Tibial nerve (tissue), 4 donors: ENCODE results near the gene TBC1D22B. TPM values are rescaled to one million over a fixed set of nuclear protein-coding genes. Genes with fewer than 3 reads are reported as not detected.

Experiments used
- DNase-seq, 2 donors: peaks; one replicate each; pipeline ENCODE4 v3.0.0-alpha.2; 2019; ENCODE audit warnings: low spot score in 2 of 2
- H3K27ac ChIP-seq, 4 donors: fragments of 200-600 bp; sonication (generic) in 3 of 4; one replicate each; pipeline ENCODE4 v1.5.1; 2017 to 2019; ENCODE audit warnings: mild to moderate bottlenecking in 1 of 4
- H3K27me3 ChIP-seq, 2 donors: fragments of 200-600 bp; sonication (generic) in 1 of 2; one replicate each; pipeline versions ENCODE4 v1.5.1 to v1.6.0; 2017 to 2019
- H3K36me3 ChIP-seq, 3 donors: fragments of 200-600 bp; sonication (generic); one replicate each; pipeline ENCODE4 v1.5.1; 2018 to 2019
- H3K4me1 ChIP-seq, 4 donors: fragments of 200-600 bp; sonication (generic) in 3 of 4; one replicate each; pipeline ENCODE4 v1.5.1; 2017 to 2019
- H3K4me3 ChIP-seq, 4 donors: fragments of 200-600 bp; sonication (generic) in 3 of 4; one replicate each; pipeline ENCODE4 v1.5.1; 2017 to 2019; ENCODE audit warnings: mild to moderate bottlenecking in 1 of 4, moderate library complexity in 1 of 4
- H3K9me3 ChIP-seq, 4 donors: fragments of 200-600 bp; sonication (generic) in 3 of 4; one replicate each; pipeline ENCODE4 v1.5.1; 2017 to 2019
- EP300 ChIP-seq, 2 donors: sonication (generic); formaldehyde crosslinking; IDR thresholded peaks; one replicate each; pipeline ENCODE4 v1.6.1; 2017; ENCODE audit warnings: antibody characterized with exemption in 2 of 2, mild to moderate bottlenecking in 1 of 2
- POLR2A ChIP-seq, 2 donors: fragments of 450-650 bp; IDR thresholded peaks; one replicate each; pipeline ENCODE4 v1.6.1; 2017; ENCODE audit warnings: antibody characterized with exemption in 2 of 2, mild to moderate bottlenecking in 2 of 2, moderate library complexity in 2 of 2
- WGBS, 2 donors: methylation state at CpG; one replicate each; pipeline ENCODE4 v1.1.5; 2018; 5-methylcytosine and 5-hydroxymethylcytosine counted together
- total RNA-seq, 4 donors: library from RNA; depleted of rRNA; stranded (reverse); fragments of >200 nt; gene quantifications; one replicate each; pipeline ENCODE4 v1.1.0, GENCODE V29; 2016
- TF ChIP-seq, protein P1 (sequence below), 5 experiments: fragments of 200-600 bp in 3 of 5; fragments of 450-650 bp in 2 of 5; sonication (generic) in 3 of 5; IDR thresholded peaks; one replicate each; pipeline ENCODE4 v1.5.1; 2016 to 2019; ENCODE audit warnings: antibody characterized with exemption in 5 of 5, mild to moderate bottlenecking in 3 of 5, moderate library complexity in 2 of 5

TBC1D22B gene
- total RNA-seq, 4 donors from 2014 or later, result 5.1 to 9.4 (median 7.7) TPM

DNA sequence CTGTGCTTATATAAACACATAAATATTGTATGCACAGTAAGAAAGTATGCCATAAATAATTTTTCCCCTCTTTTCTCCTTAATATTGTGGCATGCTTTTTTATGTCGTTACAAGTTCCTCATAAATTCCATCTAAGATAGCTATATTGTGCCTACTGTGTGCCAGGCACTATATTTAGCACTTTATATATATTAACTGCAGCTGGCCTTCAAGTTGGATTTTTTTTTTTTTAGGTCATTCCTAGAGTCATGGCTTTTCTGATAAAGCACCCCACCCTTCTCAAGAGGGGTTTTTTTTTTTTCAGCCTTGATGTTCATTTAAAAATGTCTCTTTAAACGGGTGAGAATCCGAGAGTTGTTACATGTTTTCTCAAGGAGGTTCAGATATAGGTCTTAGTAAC lies 53.4 kb downstream of the TBC1D22B start:
- no peak for DNase-seq
- H3K36me3 ChIP-seq, result peaks cover 0 to 36% (median 0%) of the 10 kb centered on the region in 3 donors
- H3K27me3 ChIP-seq, result no peaks in the 10 kb centered on the region
- no peaks in the 10 kb centered on the region for H3K9me3 ChIP-seq
- H3K27ac ChIP-seq, result no peak overlapping the region
- 71 to 80% methylated on average over 3 of the region's 3 CpGs for WGBS, 2 donors
- H3K4me3 ChIP-seq, result no peak overlapping the region
- H3K4me1 ChIP-seq, result peaks cover 0 to 8% (median 0%) of the 10 kb centered on the region in 4 donors
- no peak for TF ChIP-seq EP300 (IDR thresholded peaks at IDR 0.05)
- TF ChIP-seq, protein P1, sequence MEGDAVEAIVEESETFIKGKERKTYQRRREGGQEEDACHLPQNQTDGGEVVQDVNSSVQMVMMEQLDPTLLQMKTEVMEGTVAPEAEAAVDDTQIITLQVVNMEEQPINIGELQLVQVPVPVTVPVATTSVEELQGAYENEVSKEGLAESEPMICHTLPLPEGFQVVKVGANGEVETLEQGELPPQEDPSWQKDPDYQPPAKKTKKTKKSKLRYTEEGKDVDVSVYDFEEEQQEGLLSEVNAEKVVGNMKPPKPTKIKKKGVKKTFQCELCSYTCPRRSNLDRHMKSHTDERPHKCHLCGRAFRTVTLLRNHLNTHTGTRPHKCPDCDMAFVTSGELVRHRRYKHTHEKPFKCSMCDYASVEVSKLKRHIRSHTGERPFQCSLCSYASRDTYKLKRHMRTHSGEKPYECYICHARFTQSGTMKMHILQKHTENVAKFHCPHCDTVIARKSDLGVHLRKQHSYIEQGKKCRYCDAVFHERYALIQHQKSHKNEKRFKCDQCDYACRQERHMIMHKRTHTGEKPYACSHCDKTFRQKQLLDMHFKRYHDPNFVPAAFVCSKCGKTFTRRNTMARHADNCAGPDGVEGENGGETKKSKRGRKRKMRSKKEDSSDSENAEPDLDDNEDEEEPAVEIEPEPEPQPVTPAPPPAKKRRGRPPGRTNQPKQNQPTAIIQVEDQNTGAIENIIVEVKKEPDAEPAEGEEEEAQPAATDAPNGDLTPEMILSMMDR (IDR thresholded peaks at IDR 0.05), result no peak
- no peak for TF ChIP-seq POLR2A (IDR thresholded peaks at IDR 0.05)

DNA sequence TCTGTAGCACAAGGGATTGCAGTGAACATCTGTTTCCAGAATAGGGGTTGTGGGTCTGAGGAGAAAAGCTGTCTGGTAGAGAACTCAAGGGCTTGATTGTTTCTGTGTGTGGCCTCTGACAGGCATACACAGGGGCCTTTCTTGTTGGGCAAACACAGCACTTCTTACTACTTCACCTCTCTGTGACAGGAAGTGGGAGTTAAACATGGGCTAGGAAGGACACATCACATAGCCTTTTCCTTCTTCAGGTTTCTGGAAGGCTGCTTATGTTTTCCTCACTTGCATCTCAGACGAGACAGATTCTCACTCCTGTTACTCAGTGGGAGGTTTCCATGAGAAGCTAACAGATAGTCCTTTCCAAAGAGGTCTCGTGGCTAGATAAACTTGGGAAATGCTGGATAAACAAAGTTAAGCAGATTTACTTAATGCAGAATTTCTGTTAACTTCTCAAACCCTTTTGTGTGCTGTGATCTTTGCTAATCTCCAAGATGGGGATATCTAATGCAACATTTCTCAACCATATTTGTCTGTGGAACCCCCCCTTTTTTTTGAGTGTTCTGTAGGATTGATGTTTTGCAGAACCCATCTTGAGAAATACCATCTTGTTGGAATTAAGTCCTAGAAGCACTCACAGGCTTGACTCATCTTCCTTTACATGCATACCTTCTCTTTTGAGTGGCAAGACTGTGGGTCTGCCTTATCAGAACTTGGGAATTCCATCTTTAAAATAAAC lies 54.3 kb downstream of the TBC1D22B start:
- no peaks in the 10 kb centered on the region for H3K27me3 ChIP-seq
- WGBS, 2 donors, result 54 to 56% methylated on average over 2 of the region's 2 CpGs
- H3K4me1 ChIP-seq, result peaks cover 0 to 8% (median 0%) of the 10 kb centered on the region in 4 donors
- peaks cover 0 to 44% (median 0%) of the 10 kb centered on the region in 3 donors for H3K36me3 ChIP-seq
- H3K4me3 ChIP-seq, result no peak overlapping the region
- H3K27ac ChIP-seq, result no peak overlapping the region
- TF ChIP-seq, protein P1 (IDR thresholded peaks at IDR 0.05), result no peak
- TF ChIP-seq POLR2A (IDR thresholded peaks at IDR 0.05) (no peak), EP300 (IDR thresholded peaks at IDR 0.05) (no peak)
- no peaks in the 10 kb centered on the region for H3K9me3 ChIP-seq
- DNase-seq, result no peak

DNA sequence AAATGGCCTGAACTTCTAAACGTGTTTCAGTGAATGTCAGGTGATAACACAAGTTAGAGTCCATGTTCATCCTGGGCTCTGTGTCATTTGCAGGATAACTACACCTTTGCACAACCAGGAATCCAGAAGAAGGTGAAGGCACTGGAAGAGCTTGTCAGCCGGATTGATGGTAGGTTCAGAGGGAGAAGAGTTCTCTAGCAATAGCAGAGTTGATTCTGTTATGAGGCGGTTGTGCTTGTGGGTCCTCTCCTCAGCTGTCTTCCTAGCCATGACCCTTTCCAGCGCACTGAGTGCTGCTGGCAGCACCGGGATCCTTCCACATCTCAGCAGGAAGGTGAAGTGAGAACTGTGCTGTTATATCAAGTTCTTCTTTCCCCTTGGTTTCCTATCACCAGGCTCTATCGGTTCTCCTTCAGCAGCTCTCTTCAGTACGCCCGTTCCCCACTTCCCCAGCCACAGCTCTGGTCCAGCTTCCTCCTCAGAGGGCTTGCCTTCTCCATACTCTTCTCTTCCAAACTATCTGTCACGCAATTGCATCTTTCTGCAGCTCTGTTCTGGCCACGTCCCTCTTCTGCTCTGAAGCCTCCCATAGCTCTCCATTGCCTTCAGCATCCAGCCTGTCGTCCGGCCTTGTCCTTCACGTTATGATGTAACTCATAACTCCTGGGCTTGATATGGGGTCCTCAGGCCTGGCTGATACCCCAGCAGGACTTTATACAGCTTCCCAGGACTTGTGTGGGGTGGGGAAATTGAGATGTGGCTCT lies 56.3 kb downstream of the TBC1D22B start:
- H3K27ac ChIP-seq, result no peak overlapping the region
- H3K36me3 ChIP-seq, result peaks cover 0 to 64% (median 0%) of the 10 kb centered on the region in 3 donors
- no peak overlapping the region for H3K4me3 ChIP-seq
- DNase-seq, result no peak
- H3K9me3 ChIP-seq, result no peaks in the 10 kb centered on the region
- H3K27me3 ChIP-seq, result no peaks in the 10 kb centered on the region
- 87 to 89% methylated on average over 13 of the region's 13 CpGs for WGBS, 2 donors
- no peaks in the 10 kb centered on the region for H3K4me1 ChIP-seq
- TF ChIP-seq, protein P1 (IDR thresholded peaks at IDR 0.05), result no peak
- TF ChIP-seq POLR2A (IDR thresholded peaks at IDR 0.05), result no peak
- TF ChIP-seq EP300 (IDR thresholded peaks at IDR 0.05), result no peak

DNA sequence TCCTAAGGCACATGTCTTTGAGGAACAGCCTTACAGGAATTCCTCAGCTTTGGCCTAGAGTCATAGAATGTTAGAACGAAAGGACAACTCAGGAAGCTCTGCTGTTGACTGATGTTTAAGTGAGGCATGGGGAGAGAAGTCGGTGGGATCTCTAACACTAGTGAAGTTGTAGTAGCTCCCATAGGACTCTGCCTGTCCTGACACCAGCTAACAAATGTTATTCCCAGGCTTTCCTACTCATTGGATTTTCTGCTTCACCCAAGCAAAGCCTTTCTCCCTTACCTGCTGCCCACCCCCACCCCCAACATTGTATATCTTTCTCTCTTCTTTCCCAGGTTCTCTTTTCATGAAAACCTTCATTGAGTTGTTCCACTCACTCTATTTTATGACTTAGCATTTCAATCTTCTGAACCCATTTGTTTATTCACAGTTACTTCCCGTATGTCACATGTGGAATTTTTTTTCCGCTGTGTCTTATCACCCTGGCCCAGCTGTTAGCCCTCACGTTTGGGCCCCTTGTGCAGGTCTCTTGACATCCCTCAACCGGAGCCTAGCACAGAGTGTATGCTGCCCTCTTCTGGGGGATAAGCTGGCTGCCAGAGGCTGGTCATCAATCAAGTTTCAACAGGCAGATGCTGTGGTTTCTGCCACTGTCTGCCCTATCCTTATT lies 57.0 kb downstream of the TBC1D22B start:
- peaks cover 0 to 72% (median 0%) of the 10 kb centered on the region in 3 donors for H3K36me3 ChIP-seq
- no peaks in the 10 kb centered on the region for H3K4me1 ChIP-seq
- no peak overlapping the region for H3K4me3 ChIP-seq
- no peak for DNase-seq
- no peaks in the 10 kb centered on the region for H3K27me3 ChIP-seq
- no peak overlapping the region for H3K27ac ChIP-seq
- TF ChIP-seq, protein P1 (IDR thresholded peaks at IDR 0.05), result peak in 1 of 5 experiments; percentile 11
- TF ChIP-seq EP300 (IDR thresholded peaks at IDR 0.05) (no peak), POLR2A (IDR thresholded peaks at IDR 0.05) (no peak)
- 58 to 62% methylated on average over 6 of the region's 6 CpGs for WGBS, 2 donors
- H3K9me3 ChIP-seq, result no peaks in the 10 kb centered on the region
